Left ventricle myocardium superior (tissue), 1 donor: ENCODE data around the gene GON4L. TPM values are rescaled to one million over a fixed set of nuclear protein-coding genes. Genes with fewer than 3 reads are reported as not detected.
"Not testable (repeated sequence)": the region's sequence is repeated elsewhere in the genome, so short reads cannot be mapped to it uniquely, and the experiment has no call there.

Source experiments
- ATAC-seq: fragments of 200-7000 bp; cut with Tn5 transposase; one replicate; pipeline ENCODE4 v1.9.1; 2020; ENCODE audit warnings: mild to moderate bottlenecking, moderate library complexity
- DNase-seq: peaks from one replicate; pipeline ENCODE4 v3.0.0-alpha.2; 2020
- intact Hi-C: fragments of 100-400 bp; cut with micrococcal nuclease; formaldehyde crosslinking; loops from one replicate; pipeline ENCODE4 v1.11.0; 2022
- total RNA-seq: library from RNA; stranded (reverse); fragmentation: NEBNext Ultra II Directional; extraction: Animal tissue kit (Norgen Biotek cat#: 25700); gene quantifications from one replicate; pipeline ENCODE4 v1.2.1, GENCODE V29; 2021
- donor health status: DM: no; HTN: yes; CAD: no; lungs with severe emphysema.

The GON4L gene
- total RNA-seq, 1 donor from 2014 or later, result 20.3 TPM

- intact Hi-C loops, result no loop called here
- DNase-seq, result no peak
- ATAC-seq, result no peak
Measured at GRCh38 chr1:155877945-155878344, 20.9 kb upstream of the GON4L start.

- intact Hi-C loops, result no loop called here
- ATAC-seq, result no peak
Measured at GRCh38 chr1:155873860-155874259, 16.8 kb upstream of the GON4L start.

GRCh38 chr1:155872527-155872926 is 15.5 kb upstream of the GON4L start:
- DNase-seq (no peak), ATAC-seq (no peak)
- intact Hi-C loops, result no loop called here

More at GRCh38 chr1:155873860-155874259, 16.8 kb upstream of the GON4L start:
- DNase-seq, result no peak

GRCh38 chr1:155871390-155871789 is 14.4 kb upstream of the GON4L start:
- ATAC-seq, result peak; percentile 90
- DNase-seq, result peak; percentile 55
- intact Hi-C loops, result no loop called here

- ATAC-seq (no peak), DNase-seq (no peak)
- intact Hi-C loops, result no loop called here
Measured at GRCh38 chr1:155867766-155868165, 10.8 kb upstream of the GON4L start.

GRCh38 chr1:155864393-155864792 is 7.4 kb upstream of the GON4L start:
- intact Hi-C loops, result no loop called here
- ATAC-seq (no peak), DNase-seq (no peak)

- ATAC-seq, result no peak
- no peak for DNase-seq
- intact Hi-C loops, result no loop called here
Measured at GRCh38 chr1:155861896-155862295, 4.9 kb upstream of the GON4L start.

- DNase-seq (no peak), ATAC-seq (no peak)
- intact Hi-C loops, result no loop called here
Measured at GRCh38 chr1:155860970-155861510, 4.0 kb upstream of the GON4L start.

- DNase-seq (peak; percentile 91), ATAC-seq (peak; percentile 68)
- intact Hi-C loops, result no loop called here
Measured at GRCh38 chr1:155859881-155860871, 3.2 kb upstream of the GON4L start.

- ATAC-seq (peak; percentile 91), DNase-seq (peak; percentile 96)
- intact Hi-C loops, result no loop called here
Measured at GRCh38 chr1:155859234-155859829, 2.3 kb upstream of the GON4L start, which contains the start of gene SYT11. Gene SYT11, plus strand, starts transcription at chr1:155859567. Its CDS starts 195 bp downstream, at chr1:155859762.

GRCh38 chr1:155858800-155859233 is 1.8 kb upstream of the GON4L start:
- DNase-seq, result no peak
- intact Hi-C loops, result no loop called here
- ATAC-seq, result no peak

GRCh38 chr1:155856257-155856974 is 598 bp downstream of the GON4L start:
- ATAC-seq (no peak), DNase-seq (no peak)
- intact Hi-C loops, result no loop called here

GRCh38 chr1:155850345-155850744 is 6.7 kb downstream of the GON4L start:
- intact Hi-C loops, result no loop called here
- DNase-seq (no peak), ATAC-seq (no peak)

GRCh38 chr1:155847823-155848529 is 9.0 kb downstream of the GON4L start:
- no peak for ATAC-seq
- intact Hi-C loops, result no loop called here
- DNase-seq, result no peak

- intact Hi-C loops, result no loop called here
- DNase-seq (no peak), ATAC-seq (no peak)
Measured at GRCh38 chr1:155844860-155845421, 12.1 kb downstream of the GON4L start.

GRCh38 chr1:155840386-155840785 is 16.6 kb downstream of the GON4L start:
- DNase-seq, result no peak
- intact Hi-C loops, result no loop called here
- ATAC-seq, result no peak

- ATAC-seq (no peak), DNase-seq (no peak)
- intact Hi-C loops, result no loop called here
Measured at GRCh38 chr1:155835548-155835947, 21.5 kb downstream of the GON4L start.

GRCh38 chr1:155834927-155835399 is 22.1 kb downstream of the GON4L start:
- ATAC-seq, DNase-seq, intact Hi-C loops: not testable (repeated sequence)
